ENCODE results near the gene ZNF664. TPM values are rescaled to one million over a fixed set of nuclear protein-coding genes. Genes with fewer than 3 reads are reported as not detected.

ZNF664 gene
- total and polyA plus RNA-seq, 9 of the 15 experiments (the other 6 are each of a cell fraction or from before 2014, with no cell fraction given): 3.3 to 101 (median 63.6) TPM

DNA sequence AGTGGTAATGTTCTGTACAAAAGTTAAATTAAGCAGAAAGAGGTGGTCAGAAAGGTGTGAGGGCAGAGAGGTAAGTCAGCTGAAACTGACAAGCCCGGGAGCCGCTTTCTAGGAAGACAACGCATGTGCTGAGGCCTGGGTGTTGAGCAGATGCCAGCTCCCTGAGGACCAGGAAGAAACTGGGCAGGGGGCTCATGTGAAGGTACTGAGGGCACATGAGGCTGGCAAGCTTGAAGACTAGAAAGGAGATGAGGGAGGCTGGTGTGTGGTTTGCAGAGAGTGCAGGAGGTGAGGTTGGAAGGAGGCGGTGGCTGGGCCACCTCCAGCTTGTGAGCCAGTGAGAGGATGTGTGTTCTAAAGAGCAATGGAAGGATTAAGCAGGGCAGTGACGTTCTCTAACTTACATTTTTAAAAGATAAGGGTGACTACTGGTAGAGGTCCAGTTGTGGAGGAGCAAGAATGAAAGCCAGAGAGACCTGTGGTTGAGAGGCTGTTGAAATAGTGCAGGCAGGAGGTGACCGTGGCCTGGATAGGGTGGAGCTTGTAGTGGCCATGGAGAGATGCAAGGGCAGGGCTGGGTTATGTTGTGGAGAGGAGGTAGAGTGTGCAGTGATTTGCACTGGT is 29.1 kb downstream of the ZNF664 start:
- Histone ChIP-seq H3K9ac (ENCODE audit: insufficient read depth in 1 of 2, low read depth in 2 of 2, low read length in 2 of 2) (no peak overlapping the region), H3K27ac (ENCODE audit: extremely low read depth, low read depth, low read length) (no peak overlapping the region), H3K79me2 (ENCODE audit: control insufficient read depth, insufficient read depth, low read length) (peaks cover 22% of the 10 kb centered on the region; the same call in 2 of the 3 replicates), H3K4me1 (replicated peaks in 1 of 2; ENCODE audit: control insufficient read depth in 2 of 2, insufficient read depth in 2 of 2, low read length in 2 of 2) (peaks cover 24 to 43% of the 10 kb centered on the region in 2 experiments), H3K9me3 (replicated peaks; ENCODE audit: control insufficient read depth, insufficient read depth, low read depth, low read length) (no peaks in the 10 kb centered on the region), H3K4me3 (no peak overlapping the region), H3K27me3 (ENCODE audit: control insufficient read depth in 2 of 2, insufficient read depth in 2 of 2, low read length in 2 of 2) (no peaks in the 10 kb centered on the region), H4K20me1 (replicated peaks; ENCODE audit: control insufficient read depth, insufficient read depth, low read length) (peaks cover 8% of the 10 kb centered on the region), H3K4me2 (ENCODE audit: insufficient read depth, low read length) (no peak overlapping the region), H2AFZ (ENCODE audit: low read depth, low read length) (no peak overlapping the region), H3K9me1 (ENCODE audit: control insufficient read depth, insufficient read depth, low read length) (peaks cover 6% of the 10 kb centered on the region), H3K36me3 (ENCODE audit: control insufficient read depth, insufficient read depth, low read length) (peaks cover 59% of the 10 kb centered on the region)
- 71% methylated on average over 6 of the region's 6 CpGs for WGBS (ENCODE audit: insufficient coverage, low coverage, missing lambda C conversion rate)
- DNase-seq (ENCODE audit: extremely low read depth in 1 of 4, low spot score in 3 of 4) (no peak), ATAC-seq (no peak), FAIRE-seq (no peak)
- BruUV-seq (replicated peaks): no TSS peak
- intact Hi-C loops (cut with micrococcal nuclease): no loop called here
- ChIA-PET CTCF (ENCODE audit: low intra/inter-chr PET ratio) (no interaction called here), POLR2A (interaction anchor here (0.7 to 2.1 kb wide), 3 partner anchors 10 to 1066 kb away, joined by 3 to 5 read pairs (median 4); no protein-coding TSS in a partner anchor)
- in situ Hi-C loops (cut with MboI): no loop called here
- TF ChIP-seq BRCA1 (IDR thresholded peaks at IDR 0.05) (no peak), BRCA1 (CRISPR knock-in tag; IDR thresholded peaks at IDR 0.05) (no peak), CCNT2 (IDR thresholded peaks at IDR 0.05; ENCODE audit: borderline replicate concordance, extremely low read depth, insufficient read length, low read depth, low read length) (no peak), E2F8 (IDR thresholded peaks at IDR 0.05; ENCODE audit: low read depth, partially characterized antibody) (no peak), ZNF212 (CRISPR knock-in tag; IDR thresholded peaks at IDR 0.05) (no peak), KLF1 (tag; IDR thresholded peaks at IDR 0.05) (no peak), MXD1 (CRISPR knock-in tag; IDR thresholded peaks at IDR 0.05; ENCODE audit: borderline replicate concordance, poor library complexity, severe bottlenecking) (no peak), ZNF165 (CRISPR knock-in tag; IDR thresholded peaks at IDR 0.05; ENCODE audit: borderline replicate concordance) (no peak), SMARCB1 (IDR thresholded peaks at IDR 0.05; ENCODE audit: insufficient read length, low read depth) (no peak), IRF2 (CRISPR knock-in tag; IDR thresholded peaks at IDR 0.05) (no peak), SMARCE1 (IDR thresholded peaks at IDR 0.05) (no peak)
- TF ChIP-seq, protein P1, sequence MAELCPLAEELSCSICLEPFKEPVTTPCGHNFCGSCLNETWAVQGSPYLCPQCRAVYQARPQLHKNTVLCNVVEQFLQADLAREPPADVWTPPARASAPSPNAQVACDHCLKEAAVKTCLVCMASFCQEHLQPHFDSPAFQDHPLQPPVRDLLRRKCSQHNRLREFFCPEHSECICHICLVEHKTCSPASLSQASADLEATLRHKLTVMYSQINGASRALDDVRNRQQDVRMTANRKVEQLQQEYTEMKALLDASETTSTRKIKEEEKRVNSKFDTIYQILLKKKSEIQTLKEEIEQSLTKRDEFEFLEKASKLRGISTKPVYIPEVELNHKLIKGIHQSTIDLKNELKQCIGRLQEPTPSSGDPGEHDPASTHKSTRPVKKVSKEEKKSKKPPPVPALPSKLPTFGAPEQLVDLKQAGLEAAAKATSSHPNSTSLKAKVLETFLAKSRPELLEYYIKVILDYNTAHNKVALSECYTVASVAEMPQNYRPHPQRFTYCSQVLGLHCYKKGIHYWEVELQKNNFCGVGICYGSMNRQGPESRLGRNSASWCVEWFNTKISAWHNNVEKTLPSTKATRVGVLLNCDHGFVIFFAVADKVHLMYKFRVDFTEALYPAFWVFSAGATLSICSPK (IDR thresholded peaks at IDR 0.05; ENCODE audit: borderline replicate concordance): no peak
- TF ChIP-seq, protein P2, sequence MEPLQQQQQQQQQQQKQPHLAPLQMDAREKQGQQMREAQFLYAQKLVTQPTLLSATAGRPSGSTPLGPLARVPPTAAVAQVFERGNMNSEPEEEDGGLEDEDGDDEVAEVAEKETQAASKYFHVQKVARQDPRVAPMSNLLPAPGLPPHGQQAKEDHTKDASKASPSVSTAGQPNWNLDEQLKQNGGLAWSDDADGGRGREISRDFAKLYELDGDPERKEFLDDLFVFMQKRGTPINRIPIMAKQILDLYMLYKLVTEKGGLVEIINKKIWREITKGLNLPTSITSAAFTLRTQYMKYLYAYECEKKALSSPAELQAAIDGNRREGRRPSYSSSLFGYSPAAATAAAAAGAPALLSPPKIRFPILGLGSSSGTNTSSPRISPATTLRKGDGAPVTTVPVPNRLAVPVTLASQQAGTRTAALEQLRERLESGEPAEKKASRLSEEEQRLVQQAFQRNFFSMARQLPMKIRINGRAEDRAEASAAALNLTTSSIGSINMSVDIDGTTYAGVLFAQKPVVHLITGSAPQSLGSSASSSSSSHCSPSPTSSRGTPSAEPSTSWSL (CRISPR knock-in tag; IDR thresholded peaks at IDR 0.05; ENCODE audit: borderline replicate concordance): no peak
